ENCODE measurements around the gene CD44. TPM values are rescaled to one million over a fixed set of nuclear protein-coding genes. Genes with fewer than 3 reads are reported as not detected.

The CD44 gene
- total and polyA plus RNA-seq, 10 of the 15 experiments (the other 5 are each of a cell fraction or from before 2014, with no cell fraction given): 57.1 to 293 (median 120) TPM

DNA sequence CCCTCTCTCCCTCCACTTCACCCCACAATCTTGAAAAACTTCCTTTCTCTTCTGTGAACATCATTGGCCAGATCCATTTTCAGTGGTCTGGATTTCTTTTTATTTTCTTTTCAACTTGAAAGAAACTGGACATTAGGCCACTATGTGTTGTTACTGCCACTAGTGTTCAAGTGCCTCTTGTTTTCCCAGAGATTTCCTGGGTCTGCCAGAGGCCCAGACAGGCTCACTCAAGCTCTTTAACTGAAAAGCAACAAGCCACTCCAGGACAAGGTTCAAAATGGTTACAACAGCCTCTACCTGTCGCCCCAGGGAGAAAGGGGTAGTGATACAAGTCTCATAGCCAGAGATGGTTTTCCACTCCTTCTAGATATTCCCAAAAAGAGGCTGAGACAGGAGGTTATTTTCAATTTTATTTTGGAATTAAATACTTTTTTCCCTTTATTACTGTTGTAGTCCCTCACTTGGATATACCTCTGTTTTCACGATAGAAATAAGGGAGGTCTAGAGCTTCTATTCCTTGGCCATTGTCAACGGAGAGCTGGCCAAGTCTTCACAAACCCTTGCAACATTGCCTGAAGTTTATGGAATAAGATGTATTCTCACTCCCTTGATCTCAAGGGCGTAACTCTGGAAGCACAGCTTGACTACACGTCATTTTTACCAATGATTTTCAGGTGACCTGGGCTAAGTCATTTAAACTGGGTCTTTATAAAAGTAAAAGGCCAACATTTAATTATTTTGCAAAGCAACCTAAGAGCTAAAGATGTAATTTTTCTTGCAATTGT, 92.3 kb downstream of the CD44 start:
- TF ChIP-seq SUPT20H (IDR thresholded peaks at IDR 0.05; ENCODE audit: borderline replicate concordance, control insufficient read depth, low read depth, low read length) (no peak), EED (IDR thresholded peaks at IDR 0.05; ENCODE audit: low read depth) (no peak), HDAC6 (IDR thresholded peaks at IDR 0.05; ENCODE audit: unreplicated experiment) (no peak), TCF3 (IDR thresholded peaks at IDR 0.05; ENCODE audit: borderline replicate concordance, insufficient read depth, low read depth, low read length) (no peak), JUNB (IDR thresholded peaks at IDR 0.05) (no peak), CHD2 (IDR thresholded peaks at IDR 0.05; ENCODE audit: borderline replicate concordance, low read depth, low read length) (no peak), SREBF2 (IDR thresholded peaks at IDR 0.05; ENCODE audit: low read length) (no peak), STAT3 (IDR thresholded peaks at IDR 0.05; ENCODE audit: low read depth, low read length) (no peak), ZNF207 (IDR thresholded peaks at IDR 0.05; ENCODE audit: borderline replicate concordance) (no peak), RELA (IDR thresholded peaks at IDR 0.05; ENCODE audit: borderline replicate concordance, partially characterized antibody) (no peak), SMAD1 (IDR thresholded peaks at IDR 0.05; ENCODE audit: low read depth, partially characterized antibody) (no peak)
- TF ChIP-seq, protein P1, sequence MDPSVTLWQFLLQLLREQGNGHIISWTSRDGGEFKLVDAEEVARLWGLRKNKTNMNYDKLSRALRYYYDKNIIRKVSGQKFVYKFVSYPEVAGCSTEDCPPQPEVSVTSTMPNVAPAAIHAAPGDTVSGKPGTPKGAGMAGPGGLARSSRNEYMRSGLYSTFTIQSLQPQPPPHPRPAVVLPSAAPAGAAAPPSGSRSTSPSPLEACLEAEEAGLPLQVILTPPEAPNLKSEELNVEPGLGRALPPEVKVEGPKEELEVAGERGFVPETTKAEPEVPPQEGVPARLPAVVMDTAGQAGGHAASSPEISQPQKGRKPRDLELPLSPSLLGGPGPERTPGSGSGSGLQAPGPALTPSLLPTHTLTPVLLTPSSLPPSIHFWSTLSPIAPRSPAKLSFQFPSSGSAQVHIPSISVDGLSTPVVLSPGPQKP (IDR thresholded peaks at IDR 0.05; ENCODE audit: low read depth, low read length): no peak
- TF ChIP-seq, protein P2, sequence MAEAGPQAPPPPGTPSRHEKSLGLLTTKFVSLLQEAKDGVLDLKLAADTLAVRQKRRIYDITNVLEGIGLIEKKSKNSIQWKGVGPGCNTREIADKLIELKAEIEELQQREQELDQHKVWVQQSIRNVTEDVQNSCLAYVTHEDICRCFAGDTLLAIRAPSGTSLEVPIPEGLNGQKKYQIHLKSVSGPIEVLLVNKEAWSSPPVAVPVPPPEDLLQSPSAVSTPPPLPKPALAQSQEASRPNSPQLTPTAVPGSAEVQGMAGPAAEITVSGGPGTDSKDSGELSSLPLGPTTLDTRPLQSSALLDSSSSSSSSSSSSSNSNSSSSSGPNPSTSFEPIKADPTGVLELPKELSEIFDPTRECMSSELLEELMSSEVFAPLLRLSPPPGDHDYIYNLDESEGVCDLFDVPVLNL (IDR thresholded peaks at IDR 0.05; ENCODE audit: low read depth, low read length): no peak
- intact Hi-C loops (cut with micrococcal nuclease; ENCODE audit: unreplicated experiment): no loop called here
- POLR2A ChIA-PET: no interaction called here

More for the DNA sequence above, 92.3 kb downstream of the CD44 start:
- Histone ChIP-seq H2AFZ (ENCODE audit: control insufficient read depth, low read depth, low read length) (no peak overlapping the region), H3K36me3 (ENCODE audit: control insufficient read depth in 2 of 2, insufficient read depth in 2 of 2, low read length in 1 of 2) (no peaks in the 10 kb centered on the region; a peak in 1 of 4 replicates), H4K20me1 (ENCODE audit: control insufficient read depth, insufficient read depth) (no peaks in the 10 kb centered on the region), H3K9ac (ENCODE audit: control insufficient read depth, insufficient read depth, low read length) (no peak overlapping the region), H3K9me3 (replicated peaks; ENCODE audit: control insufficient read depth, insufficient read depth, low read length) (no peaks in the 10 kb centered on the region; the same call in 2 of the 3 replicates), H3K4me1 (ENCODE audit: control insufficient read depth, insufficient read depth, low read length) (no peaks in the 10 kb centered on the region), H3K79me2 (ENCODE audit: control insufficient read depth, insufficient read depth, low read length) (no peaks in the 10 kb centered on the region), H3K27ac (ENCODE audit: control insufficient read depth, insufficient read depth) (no peak overlapping the region), H3K4me3 (no peak overlapping the region), H3K27me3 (replicated peaks in 1 of 2; ENCODE audit: control insufficient read depth in 2 of 2, insufficient read depth in 2 of 2, low read length in 1 of 2) (no peaks in the 10 kb centered on the region), H3K4me2 (ENCODE audit: control insufficient read depth, insufficient read depth) (no peak overlapping the region)
- 96% methylated on average over 5 of the region's 5 CpGs for WGBS (ENCODE audit: insufficient coverage, insufficient replicate concordance, low lambda C conversion rate, missing lambda C conversion rate)
- ChIA-PET RAD21 (ENCODE audit: unreplicated experiment) (no interaction called here), SMC1A (ENCODE audit: uncharacterized antibody, unreplicated experiment) (interaction anchor here (0.7 to 2.9 kb wide), 7 partner anchors 8 to 304 kb away, joined by 3 to 9 read pairs (median 3); no protein-coding TSS in a partner anchor), CTCF (no interaction called here)
- no TSS peak for BruUV-seq (replicated peaks)
- ATAC-seq (no peak), FAIRE-seq (no peak), DNase-seq (ENCODE audit: low read depth, low spot score) (no peak)
- in situ Hi-C loops (cut with MboI): no loop called here

All from GM12878 (cell line).